ENCODE data around the gene NIP7. TPM values are rescaled to one million over a fixed set of nuclear protein-coding genes. Genes with fewer than 3 reads are reported as not detected.

NIP7 gene
- total RNA-seq, 1 experiment from 2014 or later, result 72.8 TPM

DNA sequence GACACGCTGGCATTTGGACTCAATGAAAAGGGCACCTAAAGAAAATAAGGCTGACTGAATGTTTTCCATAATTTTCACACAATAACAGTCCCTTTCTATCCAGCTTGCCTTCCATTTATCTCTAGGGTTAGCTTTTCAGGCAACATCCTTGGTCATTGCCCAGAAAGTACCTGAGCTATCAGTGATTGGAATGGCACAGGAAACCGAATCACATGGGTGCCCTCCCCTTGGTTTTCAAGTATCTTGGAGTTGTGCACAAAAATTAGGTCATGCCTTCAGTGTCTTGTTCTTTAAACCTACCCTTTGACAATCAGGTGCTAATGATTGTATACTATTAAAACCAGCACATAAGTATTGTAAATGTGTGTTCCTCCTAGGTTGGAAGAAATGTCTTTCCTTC, 31.7 kb upstream of the NIP7 start:
- Mint-ChIP-seq H3K27ac (no peak overlapping the region), H3K9me3 (no peaks in the 10 kb centered on the region; a peak in 2 of 5 replicates), H3K4me1 (peaks cover 7 to 10% of the 10 kb centered on the region in 2 experiments), H3K36me3 (ENCODE audit: insufficient read depth in 1 of 3, low read depth in 3 of 3) (peaks cover 0 to 4% (median 2%) of the 10 kb centered on the region in 3 experiments; a peak in 2 of 7 replicates), H3K4me3 (no peak overlapping the region), H3K27me3 (ENCODE audit: low read depth) (no peaks in the 10 kb centered on the region; the same call in 1 of the 2 replicates)
- Histone ChIP-seq H3K56ac (ENCODE audit: insufficient read length, low read depth, low read length) (no peak overlapping the region), H3K18ac (ENCODE audit: insufficient read length, low read depth, low read length) (no peak overlapping the region), H4K91ac (ENCODE audit: insufficient read length, low read depth, low read length) (no peak overlapping the region), H4K5ac (ENCODE audit: insufficient read length, low read depth, low read length) (no peak overlapping the region), H2BK15ac (ENCODE audit: low read depth, low read length) (no peak overlapping the region), H2BK20ac (ENCODE audit: low read depth, low read length, poor library complexity, severe bottlenecking) (no peak overlapping the region), H3K27ac (ENCODE audit: insufficient read length, low read depth, low read length) (no peak overlapping the region), H3T11ph (ENCODE audit: low read length) (no peak overlapping the region), H4K8ac (replicated peaks; ENCODE audit: insufficient read length, low read depth, low read length) (no peak overlapping the region), H3K4me1 (ENCODE audit: insufficient read depth, low read length) (peaks cover 2% of the 10 kb centered on the region; the same call in 1 of the 2 replicates), H2AK5ac (ENCODE audit: insufficient read length, low read length) (no peak overlapping the region), H3K9me3 (ENCODE audit: control insufficient read depth, low read depth, low read length) (no peaks in the 10 kb centered on the region), H2BK120ac (ENCODE audit: low read depth, low read length, poor library complexity, severe bottlenecking) (no peak overlapping the region), H3K4ac (ENCODE audit: low read depth, low read length) (no peak overlapping the region), H3K14ac (ENCODE audit: insufficient read depth, low read length) (no peak overlapping the region), H2AFZ (ENCODE audit: low read length) (no peak overlapping the region), H3K23me2 (ENCODE audit: insufficient read length, low read depth, low read length, poor library complexity, severe bottlenecking) (peaks cover 6% of the 10 kb centered on the region), H3K9ac (ENCODE audit: extremely low read depth, insufficient read length, low read length) (no peak overlapping the region), H3K79me2 (ENCODE audit: insufficient read depth, low read length) (peaks cover 3% of the 10 kb centered on the region; the same call in 1 of the 2 replicates), H3K23ac (ENCODE audit: insufficient read length, low read depth, low read length) (no peak overlapping the region), H3K79me1 (ENCODE audit: insufficient read depth, low read depth, low read length, poor library complexity, severe bottlenecking) (no peaks in the 10 kb centered on the region), H2BK5ac (ENCODE audit: insufficient read length, low read length) (no peak overlapping the region), H3K4me2 (ENCODE audit: insufficient read depth, insufficient read length, low read length) (no peak overlapping the region), H3K27me3 (ENCODE audit: insufficient read depth, low read length) (no peaks in the 10 kb centered on the region), H4K20me1 (ENCODE audit: control insufficient read depth, insufficient read depth, insufficient read length) (no peaks in the 10 kb centered on the region), H2BK12ac (ENCODE audit: insufficient read length, low read depth, low read length) (no peak overlapping the region)
- WGBS (ENCODE audit: extremely low coverage, insufficient read length, low lambda C conversion rate), result no CpG with 5 or more reads among the region's 2 CpGs
- DNase-seq, result no peak
- TF ChIP-seq, protein P1, sequence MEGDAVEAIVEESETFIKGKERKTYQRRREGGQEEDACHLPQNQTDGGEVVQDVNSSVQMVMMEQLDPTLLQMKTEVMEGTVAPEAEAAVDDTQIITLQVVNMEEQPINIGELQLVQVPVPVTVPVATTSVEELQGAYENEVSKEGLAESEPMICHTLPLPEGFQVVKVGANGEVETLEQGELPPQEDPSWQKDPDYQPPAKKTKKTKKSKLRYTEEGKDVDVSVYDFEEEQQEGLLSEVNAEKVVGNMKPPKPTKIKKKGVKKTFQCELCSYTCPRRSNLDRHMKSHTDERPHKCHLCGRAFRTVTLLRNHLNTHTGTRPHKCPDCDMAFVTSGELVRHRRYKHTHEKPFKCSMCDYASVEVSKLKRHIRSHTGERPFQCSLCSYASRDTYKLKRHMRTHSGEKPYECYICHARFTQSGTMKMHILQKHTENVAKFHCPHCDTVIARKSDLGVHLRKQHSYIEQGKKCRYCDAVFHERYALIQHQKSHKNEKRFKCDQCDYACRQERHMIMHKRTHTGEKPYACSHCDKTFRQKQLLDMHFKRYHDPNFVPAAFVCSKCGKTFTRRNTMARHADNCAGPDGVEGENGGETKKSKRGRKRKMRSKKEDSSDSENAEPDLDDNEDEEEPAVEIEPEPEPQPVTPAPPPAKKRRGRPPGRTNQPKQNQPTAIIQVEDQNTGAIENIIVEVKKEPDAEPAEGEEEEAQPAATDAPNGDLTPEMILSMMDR (conservative IDR thresholded peaks at IDR 0.05), result no peak

All from H9 (cell line).